Nucleus accumbens (tissue), 56 donors: Measurements from ENCODE around the gene C13orf46.
A peak's percentile ranks its signal among the peaks of the same experiment; 100 is the strongest.

Experiments used
- DNase-seq, 56 donors: peaks; one replicate each; lab custom pipeline; 2025; lab: John Stamatoyannopoulos, UW

The C13orf46 gene

DNA sequence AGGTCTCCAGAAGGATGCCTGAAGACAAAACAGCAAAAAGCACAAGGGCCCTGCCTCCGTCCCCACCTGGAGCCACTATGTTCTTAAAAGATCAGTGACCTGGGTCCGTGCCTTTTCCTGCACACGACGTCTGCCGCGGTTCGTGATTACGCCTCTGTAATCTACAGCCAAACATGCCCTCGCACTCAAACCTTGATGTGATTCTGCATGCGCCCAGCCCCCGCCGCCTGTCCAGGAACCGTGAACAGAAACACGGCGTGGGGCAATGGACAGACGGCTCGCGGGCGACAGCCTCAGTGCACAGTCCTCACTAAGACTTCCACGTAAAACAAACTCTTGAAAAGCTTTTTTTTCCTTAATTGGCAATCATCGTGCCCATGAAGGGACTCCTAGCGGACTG is 15.5 kb downstream of the C13orf46 start:
- DNase-seq = no peak

DNA sequence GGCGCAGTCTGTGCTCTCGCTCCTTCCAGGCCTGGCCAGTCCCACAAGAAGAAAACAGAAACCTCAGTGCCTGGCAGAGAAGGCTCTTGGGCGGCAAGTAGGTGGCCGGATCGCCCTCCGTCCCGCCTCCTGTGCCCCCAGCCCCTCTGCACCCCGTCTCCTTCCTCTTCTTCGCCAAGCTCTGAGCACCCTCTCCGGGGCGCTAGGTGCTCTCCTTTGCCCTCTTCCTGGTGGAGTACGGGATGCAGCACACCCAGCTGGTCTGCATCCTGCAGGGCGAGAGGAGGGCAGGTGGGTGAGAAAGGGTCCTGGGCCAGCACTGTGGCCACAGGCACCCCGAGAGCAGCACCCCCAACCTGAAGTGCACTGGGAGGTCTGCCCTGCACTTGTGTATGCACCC is 17.3 kb downstream of the C13orf46 start:
- DNase-seq = no peak

GRCh38 chr13:113955691-113956090 is 18.2 kb downstream of the C13orf46 start:
- no peak for DNase-seq

GRCh38 chr13:113955235-113955634 is 18.6 kb downstream of the C13orf46 start:
- DNase-seq = no peak

- DNase-seq = no peak
Measured at GRCh38 chr13:113954046-113954835, 19.6 kb downstream of the C13orf46 start.

DNA sequence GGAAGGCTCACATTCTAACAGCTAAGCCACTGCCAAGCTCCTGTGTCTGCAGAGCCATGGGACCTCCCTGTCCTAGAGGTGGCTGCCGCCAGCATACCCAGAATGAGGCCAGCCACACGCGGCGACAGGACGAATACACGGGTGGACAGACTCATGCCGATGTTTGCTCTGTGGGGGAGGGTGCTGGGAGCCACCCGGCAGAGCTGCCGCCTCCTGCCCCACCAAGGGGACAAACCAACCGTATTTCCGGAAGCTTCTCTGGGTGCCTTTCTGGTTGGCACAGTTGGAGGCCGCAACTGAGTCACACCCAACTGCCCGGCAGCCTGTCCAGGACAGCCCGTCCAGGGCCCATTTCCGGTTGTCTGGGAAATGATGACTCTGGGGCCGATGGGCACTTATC is 20.3 kb downstream of the C13orf46 start:
- no peak for DNase-seq

GRCh38 chr13:113952983-113953520 is 20.8 kb downstream of the C13orf46 start:
- no peak for DNase-seq

- DNase-seq = no peak
Measured at GRCh38 chr13:113952151-113952982, 21.5 kb downstream of the C13orf46 start.

DNA sequence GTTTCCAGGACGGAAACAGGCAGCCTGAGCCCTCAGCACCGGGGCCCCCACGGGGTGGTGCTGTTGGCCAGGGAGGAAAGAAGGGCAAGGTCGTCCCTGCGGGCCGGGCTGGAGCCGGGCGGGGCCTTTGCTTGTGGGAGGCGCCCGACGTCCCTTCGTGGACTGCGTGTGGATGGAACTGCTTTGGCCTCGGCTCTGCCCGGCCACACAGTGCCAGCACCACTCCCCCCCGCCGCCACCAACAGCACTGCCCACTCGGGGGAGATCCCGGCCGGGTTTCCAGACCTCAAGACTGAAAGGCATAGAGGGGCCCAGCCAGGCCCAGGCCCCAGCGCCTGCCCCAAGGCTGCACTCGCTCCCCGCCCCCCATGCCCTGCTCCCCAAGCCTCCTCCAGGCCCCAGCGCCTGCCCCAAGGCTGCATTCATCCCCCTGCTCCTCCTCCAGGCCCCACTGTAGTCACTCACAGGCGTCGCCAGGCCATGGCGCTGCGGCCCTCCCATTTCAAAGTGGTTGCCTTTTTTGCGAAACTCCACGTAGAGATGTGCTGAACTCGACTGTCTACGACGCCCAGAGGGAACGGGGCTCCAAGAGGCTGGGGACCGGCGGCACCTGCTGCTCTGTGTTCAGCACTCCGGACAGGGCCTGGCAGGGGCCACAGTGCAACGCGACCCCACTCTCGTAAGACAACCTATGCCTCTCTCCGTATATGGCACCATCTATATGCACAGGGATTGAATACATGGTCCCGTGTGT is 22.5 kb downstream of the C13orf46 start:
- peak in 54 of 56 donors; percentile 11 to 90 (median 62) for DNase-seq

DNA sequence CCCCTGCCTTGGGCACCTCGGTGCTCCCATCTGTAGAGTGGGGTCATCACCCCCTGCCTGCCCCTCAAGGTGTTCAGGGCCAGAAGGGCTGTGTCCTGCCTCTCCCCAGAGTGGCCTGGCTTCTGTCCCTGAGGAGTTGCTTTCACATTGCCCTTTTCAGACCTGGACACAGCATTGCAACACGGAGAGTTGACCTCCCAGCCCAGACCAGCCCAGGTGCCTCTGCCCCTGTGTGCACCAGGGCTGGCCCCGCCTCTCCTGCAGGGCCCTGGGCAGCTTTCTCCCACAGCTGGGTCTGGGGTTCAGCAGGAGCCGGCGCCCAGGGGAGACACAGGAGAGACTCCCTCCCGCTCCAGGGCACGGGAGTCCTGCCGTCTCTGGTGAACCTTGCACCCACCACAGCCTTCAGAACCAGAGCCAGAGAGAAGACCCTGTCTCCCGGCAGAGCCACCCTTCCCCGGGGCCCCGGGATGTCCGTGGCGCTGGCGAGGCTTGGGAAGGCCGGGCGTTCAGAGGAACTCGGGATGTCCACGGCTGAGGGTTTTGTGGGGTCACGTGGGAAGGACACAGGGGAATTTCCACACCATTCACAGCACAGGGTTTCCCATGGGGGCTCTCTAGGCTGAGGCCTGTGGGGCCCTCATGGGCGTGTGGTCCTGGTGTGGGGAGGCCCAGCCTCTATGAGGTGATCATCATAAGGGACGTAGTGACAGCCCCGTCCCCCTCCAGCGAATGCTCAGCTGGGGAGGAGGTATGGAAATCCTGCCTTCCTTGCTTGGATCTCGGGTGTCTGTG is 23.2 kb downstream of the C13orf46 start:
- DNase-seq = no peak

DNA sequence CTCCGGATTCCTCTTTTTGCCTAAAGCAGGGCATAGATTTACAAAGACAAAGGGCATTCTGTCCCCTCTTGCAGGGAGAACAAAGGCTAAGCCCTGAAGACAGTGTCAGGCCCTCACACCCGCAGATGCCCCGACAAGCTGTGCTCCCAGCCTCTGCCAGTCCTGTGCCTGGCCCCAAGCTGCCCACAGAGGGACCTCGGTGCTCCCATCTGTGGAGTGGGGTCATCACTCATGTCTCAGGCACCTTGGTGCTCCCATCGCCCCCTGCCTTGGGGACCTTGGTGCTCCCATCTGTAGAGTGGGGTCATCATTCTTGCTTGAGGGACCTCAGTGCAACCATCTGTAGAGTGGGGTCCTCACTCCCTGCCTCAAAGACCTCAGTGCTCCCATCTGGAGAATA is 24.3 kb downstream of the C13orf46 start:
- no peak for DNase-seq

DNA sequence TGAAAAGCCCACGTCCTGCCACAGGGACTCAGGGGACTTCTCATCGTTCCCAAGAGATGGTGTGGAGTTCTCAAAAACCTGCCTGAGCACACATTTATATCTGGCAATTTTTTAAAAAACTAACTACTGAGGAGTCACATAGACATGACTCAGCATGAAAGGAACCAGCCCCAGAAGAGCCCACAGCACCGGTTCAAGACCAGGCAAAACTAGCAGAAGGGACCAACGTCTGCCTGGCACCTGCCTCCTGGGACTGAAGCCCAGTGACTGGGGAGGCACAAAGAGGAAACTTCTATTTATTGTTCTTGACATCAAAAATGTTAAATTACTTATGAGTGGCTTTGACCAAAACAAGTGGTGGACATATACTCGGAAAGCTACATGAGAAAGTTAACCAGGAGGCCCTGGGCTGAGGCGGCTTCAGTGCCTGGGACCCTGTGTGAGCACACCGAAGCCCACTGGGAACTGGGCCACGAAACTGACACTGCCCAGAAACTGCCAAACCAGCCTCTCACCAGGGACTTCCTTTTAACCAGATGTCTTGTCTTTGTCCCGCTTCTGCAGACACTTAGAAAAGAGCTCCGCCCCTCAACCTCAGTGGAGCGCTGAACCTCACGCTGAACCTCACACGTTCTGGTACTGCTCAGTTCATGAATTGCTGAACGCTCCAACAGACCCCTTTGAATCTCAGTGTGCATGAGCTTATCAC is 25.7 kb downstream of the C13orf46 start:
- no peak for DNase-seq

GRCh38 chr13:113947311-113948033 is 26.4 kb downstream of the C13orf46 start:
- DNase-seq = peak in 39 of 56 donors; percentile 8 to 63 (median 21)

DNA sequence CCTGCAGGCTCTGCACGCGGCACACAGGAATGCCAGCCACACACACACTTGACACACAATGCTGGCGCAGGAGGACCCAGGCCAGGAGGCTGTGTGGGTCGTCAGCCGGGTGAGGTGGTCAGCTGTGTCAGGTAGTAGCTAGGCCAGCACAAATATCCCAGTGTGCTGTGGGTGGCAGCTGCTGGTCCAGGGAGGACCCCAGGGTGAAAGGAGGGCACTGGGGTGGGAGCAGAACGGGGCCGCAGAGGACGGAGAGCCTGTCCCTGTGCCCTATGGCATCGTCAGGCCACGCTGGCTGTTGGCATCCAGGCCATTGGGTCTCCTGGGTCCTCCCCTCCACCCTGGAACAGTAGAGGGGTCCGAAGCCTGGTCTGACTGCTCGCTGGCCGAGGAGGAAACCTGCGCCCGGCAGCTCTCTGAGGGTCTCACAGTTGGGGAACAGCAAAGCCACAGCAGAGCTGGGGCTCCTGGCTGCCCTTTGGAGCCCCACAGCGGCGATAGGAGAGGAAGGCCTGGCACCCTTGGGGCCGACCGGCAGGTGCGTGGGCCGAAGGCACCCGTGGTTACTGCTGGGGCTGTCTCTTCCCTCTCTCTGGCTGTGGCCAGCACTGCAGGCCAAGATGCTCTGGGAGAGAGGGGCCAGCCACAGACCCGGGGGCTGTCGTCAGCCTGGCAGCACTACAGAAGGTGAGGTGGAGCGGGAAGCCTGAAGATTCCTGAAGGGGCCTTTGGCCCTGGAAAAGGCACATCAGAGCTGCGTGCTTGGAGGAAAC is 27.3 kb downstream of the C13orf46 start:
- no peak for DNase-seq

GRCh38 chr13:113945857-113946408 is 27.9 kb downstream of the C13orf46 start:
- no peak for DNase-seq

DNA sequence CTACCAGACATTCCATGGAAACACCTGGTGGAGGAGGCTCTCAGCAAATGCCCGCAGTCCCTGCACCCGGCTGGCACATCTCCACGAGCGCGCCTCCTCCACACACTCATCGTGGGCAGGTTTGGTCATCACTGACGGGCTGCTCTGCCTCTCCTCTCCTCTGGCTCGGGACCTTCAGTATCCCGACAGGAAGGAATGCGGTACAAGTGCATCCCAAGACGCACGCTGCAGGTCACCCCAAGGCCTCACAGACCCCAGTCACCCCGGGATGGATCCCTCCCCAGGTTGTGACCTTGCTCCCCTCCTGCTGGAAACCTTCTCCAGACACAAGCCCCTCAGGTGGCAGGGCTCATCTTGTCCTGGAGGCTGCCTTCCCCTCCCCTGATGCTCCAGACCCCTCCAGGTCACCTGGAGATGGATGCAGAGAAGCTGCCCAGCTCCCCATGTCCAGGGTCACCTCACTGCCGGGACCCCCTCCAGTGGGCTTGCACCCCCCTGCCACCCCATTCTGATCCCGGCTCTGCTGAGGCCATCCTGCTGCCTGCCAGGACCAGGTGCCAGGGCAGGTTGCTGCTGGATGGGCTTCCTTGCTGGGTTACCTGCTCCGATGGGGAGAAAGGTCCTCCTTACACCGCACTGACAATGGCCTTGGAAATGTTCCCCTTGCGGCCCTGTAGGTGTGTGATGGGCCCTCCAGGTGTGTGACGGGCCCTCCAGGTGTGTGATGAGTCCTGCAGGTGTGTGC is 29.9 kb downstream of the C13orf46 start:
- no peak for DNase-seq
